NCI-H510A (cell line): ENCODE data around the gene XYLT1.

Experiments
- DNase-seq: peaks from one replicate; lab custom pipeline; 2025; lab: John Stamatoyannopoulos, UW

The XYLT1 gene

GRCh38 chr16:17084130-17084529, 386.6 kb downstream of the XYLT1 start:
- no peak for DNase-seq

DNA sequence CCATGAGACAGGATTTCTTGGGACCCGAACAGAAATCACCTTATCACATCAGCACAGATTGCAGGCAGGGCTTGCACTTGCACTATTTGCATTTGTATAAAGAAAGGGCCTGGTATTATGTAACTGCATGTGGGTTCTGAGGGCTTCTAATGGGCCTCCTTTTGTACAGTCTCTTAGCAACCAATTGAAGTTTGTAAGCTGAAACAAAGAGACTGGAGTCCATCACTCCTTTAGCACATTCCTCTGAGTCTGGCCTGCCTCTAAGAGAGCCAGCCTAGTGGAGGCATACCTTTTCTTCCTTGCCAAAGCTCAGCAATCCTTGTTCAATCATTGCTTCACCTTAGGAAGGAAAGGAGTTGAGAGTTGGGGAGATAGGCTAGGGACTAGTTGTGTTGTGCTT, 387.1 kb downstream of the XYLT1 start:
- peak; percentile 43 for DNase-seq

DNA sequence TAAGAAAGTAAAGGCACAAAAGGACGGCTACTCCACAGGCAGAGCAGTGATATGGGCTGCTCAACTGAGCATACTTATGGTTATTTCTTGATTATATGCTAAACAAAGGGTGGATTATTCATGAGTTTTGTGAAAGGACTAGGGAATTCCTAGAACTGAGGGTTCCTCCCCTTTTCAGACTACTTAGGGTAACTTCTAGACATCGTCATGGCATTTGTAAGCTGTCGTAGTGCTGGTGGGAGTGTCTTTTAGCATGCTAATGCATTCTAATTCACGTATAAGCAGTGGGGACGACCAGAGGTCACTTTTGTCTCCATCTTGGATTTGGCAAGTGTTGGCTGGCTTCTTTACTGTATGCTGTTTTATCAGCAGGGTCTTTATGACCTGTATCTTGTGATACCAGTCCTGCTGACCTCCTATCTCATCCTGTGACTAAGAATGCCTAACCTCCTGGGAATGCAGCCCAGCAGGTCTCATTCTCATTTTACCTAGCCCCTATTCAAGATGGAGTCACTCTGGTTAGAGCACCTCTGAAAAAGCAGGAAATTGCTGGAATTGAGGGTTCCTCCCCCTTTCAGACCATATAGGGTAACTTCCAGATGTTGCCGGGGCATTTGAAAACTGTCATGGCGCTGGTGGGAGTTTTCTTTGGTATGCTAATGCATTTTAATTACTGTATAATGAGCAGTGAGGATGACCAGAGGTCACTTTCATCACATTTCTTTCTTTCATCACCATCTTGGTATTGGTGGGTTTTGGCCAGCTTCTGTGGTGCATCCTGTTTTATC, 388.5 kb downstream of the XYLT1 start:
- DNase-seq: no peak

- DNase-seq: no peak
These were observed 390.7 kb downstream of the XYLT1 start for GRCh38 chr16:17080105-17080504.

GRCh38 chr16:17078931-17079631, 391.7 kb downstream of the XYLT1 start:
- DNase-seq: no peak

DNA sequence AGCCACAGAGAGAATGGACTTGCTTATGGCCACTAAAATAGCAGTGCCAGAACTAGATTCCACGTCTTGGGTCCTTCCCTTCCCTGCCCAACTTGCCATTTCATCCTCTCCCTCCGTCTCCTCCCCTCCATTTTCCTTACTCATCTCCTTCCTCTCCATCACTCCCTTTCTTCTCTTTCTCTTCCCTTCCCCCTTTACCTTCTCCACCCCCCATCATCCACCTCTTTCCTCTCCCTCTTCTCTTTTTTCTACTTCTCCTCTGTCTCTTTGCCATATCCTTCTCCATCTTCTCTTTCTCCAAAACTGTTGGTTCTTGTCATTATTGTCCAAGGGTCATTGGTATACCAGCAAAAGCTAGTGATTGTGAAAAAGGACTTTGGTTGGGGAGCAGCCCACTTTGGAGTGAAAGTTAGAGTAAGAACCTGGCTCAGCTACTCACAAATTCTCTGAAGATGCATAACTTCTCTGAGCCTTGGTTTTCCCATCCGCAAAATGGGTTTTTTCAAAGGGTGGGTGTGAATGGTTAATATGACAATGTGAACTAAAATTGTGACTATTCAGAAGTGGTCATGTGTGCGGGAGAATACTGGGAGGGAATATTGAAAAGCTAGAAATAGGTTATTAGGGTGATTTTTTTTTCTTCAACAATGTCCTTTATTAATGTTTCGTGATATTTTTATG, 393.8 kb downstream of the XYLT1 start:
- DNase-seq: no peak

- DNase-seq: no peak
These were observed 394.5 kb downstream of the XYLT1 start for GRCh38 chr16:17076092-17076754.

DNA sequence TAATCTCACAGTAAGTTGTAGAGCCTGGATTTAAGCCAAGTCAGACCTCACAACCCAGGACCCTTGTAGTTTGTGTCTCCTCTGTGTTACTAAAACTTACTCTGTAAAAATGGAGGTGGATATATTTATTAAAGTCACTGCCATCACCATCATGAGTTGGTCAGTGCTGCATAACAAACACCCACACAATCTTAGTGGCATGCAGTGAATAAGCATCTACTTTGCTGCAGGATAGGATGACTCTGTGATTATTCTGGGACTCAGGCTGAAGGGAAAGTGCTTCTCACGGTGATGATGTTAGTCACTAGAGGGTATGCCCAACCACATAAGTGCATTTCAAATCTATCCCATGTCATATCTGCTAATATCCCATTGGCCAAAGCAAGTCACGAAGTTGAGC, 398.7 kb downstream of the XYLT1 start:
- DNase-seq: no peak

DNA sequence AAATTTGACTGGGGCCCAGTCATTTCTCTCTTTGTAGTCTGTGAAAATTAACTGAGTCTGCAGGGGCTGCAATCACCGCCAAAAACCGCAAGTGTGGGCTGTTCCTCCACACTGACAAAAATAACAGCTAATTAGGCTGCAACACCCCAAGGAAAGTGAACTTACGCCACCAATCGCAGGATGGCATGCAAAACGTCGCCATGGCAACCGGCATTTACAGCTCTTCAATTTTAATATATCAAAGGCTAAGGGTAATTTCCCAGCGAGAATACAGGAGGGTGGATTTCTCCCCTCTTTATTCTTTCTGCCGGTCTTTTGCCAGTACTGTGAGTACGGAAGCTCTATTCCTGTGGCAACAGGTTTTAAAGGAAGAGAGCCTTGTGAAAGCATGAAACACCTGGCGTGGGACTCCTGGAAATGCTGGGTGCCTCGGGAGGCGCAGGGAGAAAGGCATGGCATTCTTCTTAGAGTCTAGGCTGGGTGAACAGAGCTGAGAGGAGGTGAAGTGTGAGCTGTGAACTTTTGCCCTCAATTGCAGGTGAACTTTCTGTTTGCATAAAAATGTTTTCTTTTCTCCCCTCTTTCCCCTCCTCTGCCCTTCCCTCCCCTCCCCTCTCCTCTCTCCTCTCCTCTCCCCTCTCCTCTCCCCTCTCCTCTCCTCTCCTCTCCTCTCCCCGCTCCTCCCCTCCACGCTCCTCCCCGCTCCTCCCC, 399.7 kb downstream of the XYLT1 start:
- peak; percentile 88 for DNase-seq

DNA sequence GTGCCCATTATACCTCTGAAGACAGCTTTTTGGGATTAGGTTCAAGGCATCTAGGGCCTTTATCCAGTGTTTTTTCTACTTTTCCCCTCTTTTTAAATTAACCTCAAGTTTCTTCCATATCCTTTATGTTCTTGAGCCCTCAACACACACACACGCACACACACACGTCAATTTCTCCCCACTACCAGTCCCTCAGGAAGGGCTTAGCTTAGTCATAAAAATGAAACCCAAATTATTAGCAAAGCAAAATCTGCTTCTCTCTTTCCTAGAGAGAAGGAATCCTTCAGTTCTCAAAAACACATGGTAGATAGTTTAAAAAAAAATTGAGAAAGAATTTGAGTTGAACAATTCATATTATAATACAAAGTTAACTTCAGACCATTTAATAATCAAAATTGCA, 401.1 kb downstream of the XYLT1 start:
- DNase-seq: no peak

GRCh38 chr16:17068524-17068923, 402.2 kb downstream of the XYLT1 start:
- no peak for DNase-seq

DNA sequence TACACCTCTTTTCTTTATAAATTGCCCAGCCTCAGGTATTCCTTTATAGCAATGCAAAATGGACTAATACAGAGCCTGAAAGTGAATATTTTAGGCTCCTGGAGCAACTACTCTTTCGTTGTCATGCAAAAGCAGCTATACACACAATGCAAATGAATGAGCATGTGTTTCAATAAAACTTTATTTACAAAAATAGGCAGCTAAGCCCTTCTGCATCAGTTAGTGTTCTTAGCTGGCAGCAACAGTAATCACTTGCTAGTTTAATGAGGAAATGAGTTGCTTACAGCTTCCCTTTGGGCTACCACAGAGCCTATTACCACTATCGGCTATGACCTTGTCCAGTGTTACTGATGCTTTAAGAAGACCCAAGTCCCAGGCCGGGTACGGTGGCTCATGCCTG, 402.9 kb downstream of the XYLT1 start:
- DNase-seq: no peak

DNA sequence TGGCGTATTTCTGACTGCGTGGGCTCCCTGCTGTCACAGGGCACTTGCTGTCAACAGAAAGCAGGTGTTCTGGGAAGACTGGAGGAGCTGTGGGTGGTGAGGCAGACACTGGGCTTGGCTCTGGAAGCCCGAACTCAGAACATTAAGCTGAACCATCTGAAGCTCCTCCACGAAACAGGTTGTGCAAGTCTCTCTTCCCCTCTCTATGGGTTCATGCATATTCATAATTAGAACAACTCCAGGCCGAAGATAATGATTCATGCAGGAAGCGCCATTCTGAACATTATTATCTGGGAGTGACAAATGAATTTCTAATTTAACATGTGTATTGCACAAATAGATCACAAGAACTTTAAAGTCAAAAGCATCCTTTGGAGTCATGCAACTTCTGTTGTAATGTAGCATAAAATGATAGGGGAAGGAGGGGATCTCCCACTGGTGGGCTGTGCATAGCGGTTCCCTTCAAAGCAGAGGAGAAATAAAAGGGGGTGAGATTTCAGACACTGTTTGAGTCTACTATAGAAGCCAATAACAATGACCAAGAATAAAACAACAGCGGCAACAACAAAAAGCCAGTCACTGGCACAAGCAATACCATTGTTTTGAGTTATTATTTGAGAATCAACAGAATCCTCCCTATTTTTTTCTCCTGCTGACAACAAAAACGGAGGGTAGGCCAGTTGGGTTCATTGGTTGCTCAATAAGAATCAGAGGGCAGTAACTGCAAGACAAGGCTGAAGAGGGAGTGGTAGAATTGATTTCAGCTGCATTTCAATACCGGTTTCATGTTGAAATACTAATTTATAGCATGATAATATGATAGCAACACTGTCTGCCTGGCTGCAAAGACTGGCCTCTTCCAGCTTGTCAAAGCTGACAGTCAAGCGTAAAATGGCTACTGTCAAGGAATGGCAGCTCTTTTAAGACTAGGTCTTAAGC, 407.3 kb downstream of the XYLT1 start:
- peak; percentile 98 for DNase-seq

- DNase-seq: peak; percentile 91
These were observed 408.1 kb downstream of the XYLT1 start for GRCh38 chr16:17062676-17063075.

- DNase-seq: no peak
These were observed 409.4 kb downstream of the XYLT1 start for GRCh38 chr16:17061326-17061725.

- no peak for DNase-seq
These were observed 412.3 kb downstream of the XYLT1 start for GRCh38 chr16:17058471-17058870.

GRCh38 chr16:17056666-17057065, 414.1 kb downstream of the XYLT1 start:
- DNase-seq: no peak

DNA sequence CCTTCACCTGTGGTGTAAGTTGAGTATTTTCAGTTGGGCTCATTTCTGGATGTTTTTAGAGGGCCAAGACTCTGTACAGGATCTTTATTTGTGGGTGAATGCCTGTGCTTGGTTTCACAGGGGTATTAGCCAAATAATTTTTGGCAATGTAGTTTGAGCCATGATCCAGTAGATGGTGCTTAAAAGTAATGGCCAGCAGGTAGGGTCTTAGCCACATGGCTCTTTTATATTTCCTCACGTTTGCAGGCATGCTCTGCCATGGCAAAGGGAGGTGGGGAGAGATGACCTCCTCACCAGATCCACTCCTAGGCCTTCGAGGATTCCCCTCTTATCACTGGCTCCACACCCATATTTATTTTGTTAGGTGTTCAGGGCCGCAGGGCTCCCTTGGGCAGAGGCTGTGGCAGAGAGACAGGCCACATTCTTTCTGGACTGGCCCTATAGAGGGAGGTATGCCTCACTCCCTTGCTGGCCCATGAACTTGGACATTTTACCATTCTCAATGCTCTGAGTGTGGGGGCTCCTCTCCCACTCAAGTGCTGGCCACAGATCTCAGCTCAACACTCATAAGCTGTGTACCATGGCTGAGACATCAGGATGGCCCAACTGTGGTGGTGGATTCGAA, 417.1 kb downstream of the XYLT1 start:
- DNase-seq: no peak
